Renal cortical epithelial cell (primary cell): ENCODE data around the gene SMPD2. TPM values are rescaled to one million over a fixed set of nuclear protein-coding genes. Genes with fewer than 3 reads are reported as not detected.

ENCODE experiments used
- DNase-seq: peaks from one replicate; pipeline ENCODE4 v3.0.0-alpha.2; 2011; ENCODE audit warnings: low read depth
- total RNA-seq: library from RNA; depleted of rRNA; stranded (reverse); fragments of >200 nt; gene quantifications from 2 replicates; pipeline ENCODE4 v1.2.3, GENCODE V29; 2014

SMPD2 gene, protein sequence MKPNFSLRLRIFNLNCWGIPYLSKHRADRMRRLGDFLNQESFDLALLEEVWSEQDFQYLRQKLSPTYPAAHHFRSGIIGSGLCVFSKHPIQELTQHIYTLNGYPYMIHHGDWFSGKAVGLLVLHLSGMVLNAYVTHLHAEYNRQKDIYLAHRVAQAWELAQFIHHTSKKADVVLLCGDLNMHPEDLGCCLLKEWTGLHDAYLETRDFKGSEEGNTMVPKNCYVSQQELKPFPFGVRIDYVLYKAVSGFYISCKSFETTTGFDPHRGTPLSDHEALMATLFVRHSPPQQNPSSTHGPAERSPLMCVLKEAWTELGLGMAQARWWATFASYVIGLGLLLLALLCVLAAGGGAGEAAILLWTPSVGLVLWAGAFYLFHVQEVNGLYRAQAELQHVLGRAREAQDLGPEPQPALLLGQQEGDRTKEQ
- 17.0 and 17.7 TPM in 2 replicates for total RNA-seq

DNA sequence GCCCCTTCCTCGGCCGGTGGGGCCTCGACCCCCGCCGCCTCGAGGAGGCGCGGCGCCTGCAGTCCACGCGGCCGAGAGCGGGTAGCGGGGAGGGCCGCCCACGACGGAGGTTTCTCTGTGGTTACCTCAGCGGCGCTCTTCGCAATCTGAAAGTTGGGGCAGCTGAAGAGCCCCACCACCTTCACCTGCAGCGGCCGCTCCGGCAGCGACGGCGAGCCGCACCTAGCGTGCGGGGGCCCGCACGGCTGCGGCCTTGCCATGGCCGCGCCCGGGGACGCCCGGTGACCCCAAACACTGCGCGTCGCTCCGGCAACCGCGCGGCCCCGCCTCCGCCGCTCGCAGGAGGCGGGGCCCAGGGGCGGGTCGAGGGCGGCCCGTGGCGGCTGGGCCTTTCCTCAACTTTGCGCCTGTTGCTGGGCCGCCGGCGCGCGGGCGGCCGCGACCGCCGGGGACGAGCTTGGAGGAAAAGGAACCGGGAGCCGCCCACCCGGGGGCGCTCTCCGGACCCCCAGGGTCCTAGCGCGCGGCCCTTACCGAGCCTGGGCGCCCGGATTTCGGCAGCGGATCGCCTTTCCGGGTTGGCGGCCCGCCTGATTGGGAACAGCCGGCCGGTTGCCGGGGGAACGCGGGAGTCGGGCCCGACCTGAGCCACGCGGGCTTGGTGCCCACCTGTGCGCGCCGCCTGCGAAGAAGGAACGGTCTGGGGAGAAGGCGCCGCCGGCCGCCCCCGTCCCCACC, at the start of gene SMPD2, which contains the start of gene PPIL6:
SMPD2 (plus strand) TSS at position 394 of the 738 bp plus-strand sequence. CDS start 398 bp downstream, outside the sequence.
PPIL6 (minus strand) TSS at position 298 of the 738 bp plus-strand sequence; CDS start at position 260, 38 bp downstream.
- peak; percentile 59 for DNase-seq

DNA sequence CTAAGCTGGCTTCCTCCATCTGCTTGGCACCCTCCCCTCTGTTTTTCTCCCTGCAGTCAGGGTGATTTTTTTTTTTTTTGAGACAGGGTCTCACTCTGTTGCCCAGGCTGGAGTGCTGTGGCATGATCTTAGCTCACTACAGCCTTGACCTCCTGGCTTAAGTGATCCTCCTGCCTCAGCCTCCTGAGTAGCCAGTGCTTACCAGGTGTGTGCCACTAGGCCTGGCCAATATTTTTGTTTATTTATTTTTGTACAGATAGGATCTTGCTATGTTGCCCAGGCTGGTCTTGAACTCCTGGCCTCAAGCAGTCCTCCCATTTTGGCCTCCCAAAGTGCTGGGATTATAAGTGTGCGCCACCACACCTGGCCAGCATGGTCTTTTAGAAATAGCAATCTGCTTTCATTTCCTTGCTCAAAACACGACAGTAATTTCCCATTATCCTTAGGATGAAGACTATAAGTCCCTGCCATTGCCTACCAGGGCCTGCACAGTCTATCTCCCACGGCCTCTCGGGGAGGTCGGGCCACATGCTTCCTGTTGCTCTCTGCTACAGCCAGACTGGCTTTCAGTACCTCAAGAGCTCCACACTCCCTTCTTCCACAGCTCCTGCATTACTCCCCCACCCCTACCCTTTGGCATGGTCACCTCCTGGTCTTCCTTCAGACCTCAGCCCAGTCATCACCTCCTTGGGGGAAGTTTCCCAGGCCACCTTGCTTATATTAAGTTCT, 47.2 kb upstream of the SMPD2 start:
- no peak for DNase-seq

DNA sequence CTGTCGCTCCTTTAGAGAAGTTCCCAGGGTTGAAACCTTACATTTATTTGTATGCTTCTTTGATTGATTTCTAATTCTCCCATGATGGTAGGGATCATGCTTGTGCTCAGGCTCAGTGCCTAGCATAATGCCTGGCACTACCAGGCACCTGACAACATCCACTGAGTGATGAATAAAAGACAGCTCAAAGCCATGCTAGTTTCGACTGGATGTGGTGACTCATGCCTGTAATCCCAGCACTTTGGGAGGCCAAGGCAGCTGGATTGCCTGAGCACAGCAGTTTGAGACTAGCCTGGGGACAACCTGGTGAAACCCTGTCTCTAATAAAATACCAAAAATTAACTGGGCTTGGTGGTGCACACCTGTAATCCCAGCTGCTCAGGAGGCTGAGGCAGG, 46.6 kb upstream of the SMPD2 start:
- peak; percentile 73 for DNase-seq

DNA sequence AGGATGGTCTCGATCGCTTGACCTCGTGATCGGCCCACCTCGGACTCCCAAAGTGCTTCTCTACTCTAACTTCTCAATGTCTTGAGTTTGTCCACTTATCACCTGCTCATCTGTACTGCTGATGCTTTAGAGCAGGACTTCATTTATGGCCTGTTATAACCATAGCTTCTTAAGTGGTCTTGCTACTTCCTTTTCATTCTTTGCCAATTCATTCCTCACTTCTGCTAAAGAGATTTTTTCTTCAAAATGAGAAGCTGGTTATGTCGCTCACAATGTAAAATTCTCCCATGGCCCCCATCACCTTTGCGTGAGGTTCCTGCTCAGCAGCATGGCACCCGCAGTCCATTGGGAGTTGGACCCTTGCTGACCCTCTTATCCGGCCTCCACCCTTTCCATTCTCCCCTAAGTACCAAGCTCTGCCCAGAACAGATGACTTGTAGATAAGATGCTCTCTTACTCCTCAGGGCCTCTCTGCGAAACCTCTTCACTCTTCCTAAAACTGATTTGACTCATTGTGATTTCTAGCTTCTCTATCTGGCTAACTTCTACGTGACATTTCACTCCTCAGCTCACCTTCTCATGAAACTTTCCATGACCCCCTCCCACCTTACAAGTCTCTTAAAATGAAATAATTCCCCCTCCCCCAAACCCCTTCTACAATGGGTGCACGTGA, 44.3 kb upstream of the SMPD2 start:
- DNase-seq, result no peak

DNA sequence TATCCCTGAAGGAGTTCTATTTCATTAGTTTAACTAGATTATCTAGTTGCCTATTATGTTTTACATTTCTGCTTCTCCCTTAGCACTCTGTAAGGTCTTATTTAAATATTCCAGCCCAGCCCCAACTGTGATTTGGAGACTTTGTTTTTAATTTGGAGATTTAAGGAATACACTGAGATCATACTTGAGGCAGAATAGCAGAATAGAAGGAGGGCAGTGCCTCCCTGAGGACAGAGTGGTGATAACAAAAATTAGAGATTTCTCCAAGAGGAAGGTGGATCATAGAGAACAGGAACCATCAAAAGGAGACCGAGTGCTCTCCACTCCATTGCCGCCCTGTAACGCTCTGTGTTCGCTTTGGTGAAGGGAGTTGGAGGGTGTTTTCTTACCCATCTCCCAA, 43.5 kb upstream of the SMPD2 start:
- DNase-seq, result no peak

DNA sequence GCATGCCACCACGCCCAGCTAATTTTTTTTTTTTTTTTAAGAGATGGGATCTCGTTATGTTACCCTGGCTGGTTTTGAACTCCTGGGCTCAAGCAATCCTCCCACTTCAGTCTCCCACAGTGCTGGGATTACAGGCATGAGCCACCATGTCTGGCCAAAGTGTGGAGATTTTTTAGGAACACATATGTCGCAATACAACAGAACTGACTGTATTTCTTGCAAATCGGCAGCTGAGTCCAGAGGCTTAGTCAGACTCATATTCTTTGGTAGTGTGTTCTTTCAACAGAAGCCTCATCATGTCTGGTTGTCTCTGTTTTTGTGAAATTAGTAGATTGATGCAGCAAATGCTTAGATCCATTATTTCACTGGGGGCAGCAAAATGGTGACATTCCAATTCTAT, 34.3 kb upstream of the SMPD2 start:
- DNase-seq, result peak; percentile 56

DNA sequence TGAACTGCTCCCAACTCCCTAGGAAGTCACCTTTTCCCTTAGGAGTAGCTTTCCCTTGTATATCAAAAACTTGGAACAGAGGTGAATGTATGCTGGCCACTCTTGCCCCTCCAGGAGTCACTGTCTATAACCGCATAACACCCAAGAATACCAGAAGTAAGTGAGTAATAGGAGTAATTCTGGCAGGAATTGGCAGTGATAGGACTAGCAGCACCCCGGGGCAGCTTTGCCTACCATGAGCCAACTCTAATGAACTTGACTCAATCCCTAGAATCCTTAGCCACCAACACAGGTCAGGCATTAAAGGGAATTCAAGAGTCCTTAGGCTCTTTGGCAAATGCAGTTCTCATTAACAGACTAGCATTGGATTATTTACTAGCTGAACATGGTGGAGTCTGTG, 29.5 kb upstream of the SMPD2 start:
- DNase-seq, result peak; percentile 31

DNA sequence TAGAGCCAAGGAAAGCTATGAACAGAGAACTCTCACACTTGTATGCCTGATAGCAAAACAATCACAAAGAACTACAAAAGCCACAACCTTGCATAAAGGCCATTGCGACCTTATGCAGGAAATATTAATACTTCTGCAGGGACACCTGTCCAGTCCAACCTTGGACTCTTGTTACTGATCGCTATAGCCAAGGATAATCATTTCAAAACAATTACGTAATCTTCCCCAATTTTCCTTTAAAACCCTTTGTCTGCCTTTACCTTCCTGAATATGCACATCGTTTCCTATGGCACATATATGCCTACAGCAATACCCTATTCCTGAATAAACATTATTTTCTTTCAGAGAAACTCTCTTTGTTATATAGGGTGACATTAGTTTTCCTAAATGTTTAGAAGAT, 22.9 kb upstream of the SMPD2 start:
- no peak for DNase-seq

DNA sequence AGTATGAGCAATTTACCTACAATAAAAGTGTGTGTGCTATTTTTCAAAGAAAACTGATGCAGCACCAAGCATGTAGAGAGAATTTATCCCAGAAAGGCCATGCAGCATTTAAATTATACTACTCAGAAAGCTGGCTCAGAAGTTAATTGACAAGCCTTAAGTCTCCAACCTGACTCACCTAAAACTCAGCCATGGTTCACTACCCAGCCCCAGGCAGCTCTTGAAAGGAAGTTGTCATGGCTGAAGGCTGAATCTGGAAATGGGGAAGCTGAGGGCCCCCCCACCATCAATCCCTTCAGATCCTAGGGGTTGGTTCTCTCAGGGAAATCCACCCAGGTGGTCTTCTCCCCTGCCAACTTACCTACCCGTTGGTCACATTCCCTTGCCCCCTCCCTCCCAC, 19.8 kb upstream of the SMPD2 start:
- DNase-seq, result peak; percentile 93

DNA sequence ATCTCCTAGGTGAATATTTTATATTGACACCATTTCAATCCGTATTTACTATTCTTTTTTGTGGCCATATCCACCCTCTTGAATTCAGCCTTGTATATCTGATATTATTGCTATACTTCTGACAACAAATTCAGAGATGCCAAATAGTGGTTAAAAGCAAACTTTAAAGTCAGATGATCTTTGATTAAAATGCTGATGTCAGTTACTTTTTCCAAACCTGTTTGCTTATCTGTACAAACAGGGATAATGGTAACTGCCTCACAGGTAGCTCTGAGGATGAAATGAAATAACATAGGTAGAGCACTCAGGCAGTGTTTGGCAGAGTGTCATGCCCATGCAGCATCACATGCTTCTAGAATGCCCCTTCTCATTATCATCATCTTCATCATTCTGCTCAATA, 19.3 kb upstream of the SMPD2 start:
- no peak for DNase-seq

DNA sequence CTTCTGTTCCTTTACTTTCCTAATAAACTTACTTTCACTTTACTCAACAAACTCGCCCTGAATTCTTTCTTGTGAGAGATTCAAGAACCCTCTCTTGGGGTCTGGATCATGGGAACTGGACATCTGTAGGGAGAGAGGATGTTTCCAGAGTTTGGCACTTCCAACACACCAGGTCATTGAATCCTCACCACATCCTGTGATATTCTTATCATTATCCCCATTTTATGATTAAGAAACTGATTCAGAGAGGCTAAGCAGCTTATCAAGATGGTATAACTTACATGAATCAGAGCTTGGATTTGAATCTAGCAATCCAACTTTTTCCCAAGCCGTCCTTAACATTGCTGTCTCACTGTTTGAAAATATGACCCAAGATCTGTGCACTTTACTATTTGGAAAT, 15.6 kb upstream of the SMPD2 start:
- DNase-seq, result no peak

DNA sequence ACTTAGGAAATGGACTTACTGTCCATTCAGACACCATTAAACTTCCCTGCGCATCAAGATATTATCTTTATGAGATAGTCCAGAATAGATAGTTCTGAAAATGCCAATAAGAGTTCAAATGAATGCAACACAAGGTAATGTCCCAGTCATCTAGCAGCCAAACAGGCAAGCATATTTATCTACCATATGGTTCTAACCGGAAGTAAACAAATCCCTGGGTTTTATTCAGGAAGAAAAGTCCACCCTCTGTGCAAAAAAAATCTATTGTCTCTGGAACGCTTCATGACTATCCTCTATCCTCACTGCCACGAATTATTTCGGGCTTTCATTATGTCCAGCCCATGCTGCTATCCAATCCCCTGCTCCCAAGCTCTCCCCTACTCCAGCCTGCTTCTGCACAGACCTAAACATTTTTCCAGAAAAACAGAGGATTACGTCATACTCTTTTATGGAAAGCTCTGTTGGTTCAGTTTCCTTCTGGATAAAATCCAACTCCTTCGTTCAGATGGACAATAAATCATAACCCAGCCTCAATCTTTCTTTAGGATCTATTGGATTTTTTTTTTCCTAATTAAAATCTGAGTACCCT, 11.5 kb upstream of the SMPD2 start:
- DNase-seq, result no peak

DNA sequence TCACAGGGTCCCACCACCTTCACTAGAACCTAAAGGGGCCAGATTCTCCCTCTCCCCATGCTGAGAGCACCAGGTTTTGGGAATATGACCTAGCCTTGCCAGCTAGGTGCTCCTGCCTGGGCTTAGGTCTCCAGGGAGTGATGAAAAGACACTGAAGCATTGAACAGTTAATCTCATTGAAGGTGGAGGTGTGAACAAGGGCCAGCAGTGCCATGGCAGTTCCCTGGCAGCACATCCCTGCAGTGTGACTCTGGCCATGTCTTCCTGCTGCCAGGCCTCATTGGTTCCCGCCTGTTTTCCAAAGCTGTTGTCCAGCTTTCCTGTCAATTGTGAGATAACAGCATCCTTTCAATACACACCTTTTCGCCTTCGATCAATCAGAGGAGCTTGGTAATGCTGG, 11.0 kb upstream of the SMPD2 start:
- DNase-seq, result no peak

DNA sequence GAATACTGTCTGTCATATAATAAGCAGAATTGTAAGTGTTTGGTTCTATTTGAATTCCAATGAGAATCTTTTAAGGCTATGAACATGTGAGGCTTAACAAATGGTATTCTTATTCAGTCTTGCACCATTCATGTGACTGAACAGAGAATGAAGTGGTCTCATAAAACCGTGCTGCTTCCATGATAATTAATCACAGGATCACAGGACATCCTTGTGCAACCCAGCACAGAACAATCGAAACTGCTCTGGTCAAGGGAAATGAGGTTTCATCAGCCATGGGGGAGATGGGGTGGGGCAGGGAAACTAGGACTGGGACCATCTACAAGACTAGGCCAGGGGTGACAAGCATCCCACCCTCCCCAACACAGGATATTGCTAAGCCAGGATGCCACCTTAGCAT, 6.1 kb upstream of the SMPD2 start:
- DNase-seq, result peak; percentile 58

DNA sequence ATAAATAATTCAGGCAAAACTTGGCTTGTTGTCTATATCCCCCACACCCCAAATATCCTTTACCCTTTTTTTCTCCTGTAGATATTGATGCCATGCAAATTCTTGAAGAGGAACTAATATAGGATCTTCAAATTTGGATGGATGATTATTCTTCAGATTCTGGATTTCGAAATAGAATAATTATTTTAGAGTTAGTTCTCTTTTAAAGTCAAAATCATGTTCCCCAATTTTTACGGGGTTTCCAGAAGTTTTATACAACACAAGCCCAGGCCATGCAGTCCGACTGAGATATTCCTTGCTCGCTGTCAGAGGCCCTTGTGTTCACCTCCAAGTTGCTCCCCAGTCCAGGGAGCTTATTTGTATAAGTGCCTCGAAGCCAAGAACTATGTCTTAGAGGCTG, 4.5 kb upstream of the SMPD2 start:
- no peak for DNase-seq

DNA sequence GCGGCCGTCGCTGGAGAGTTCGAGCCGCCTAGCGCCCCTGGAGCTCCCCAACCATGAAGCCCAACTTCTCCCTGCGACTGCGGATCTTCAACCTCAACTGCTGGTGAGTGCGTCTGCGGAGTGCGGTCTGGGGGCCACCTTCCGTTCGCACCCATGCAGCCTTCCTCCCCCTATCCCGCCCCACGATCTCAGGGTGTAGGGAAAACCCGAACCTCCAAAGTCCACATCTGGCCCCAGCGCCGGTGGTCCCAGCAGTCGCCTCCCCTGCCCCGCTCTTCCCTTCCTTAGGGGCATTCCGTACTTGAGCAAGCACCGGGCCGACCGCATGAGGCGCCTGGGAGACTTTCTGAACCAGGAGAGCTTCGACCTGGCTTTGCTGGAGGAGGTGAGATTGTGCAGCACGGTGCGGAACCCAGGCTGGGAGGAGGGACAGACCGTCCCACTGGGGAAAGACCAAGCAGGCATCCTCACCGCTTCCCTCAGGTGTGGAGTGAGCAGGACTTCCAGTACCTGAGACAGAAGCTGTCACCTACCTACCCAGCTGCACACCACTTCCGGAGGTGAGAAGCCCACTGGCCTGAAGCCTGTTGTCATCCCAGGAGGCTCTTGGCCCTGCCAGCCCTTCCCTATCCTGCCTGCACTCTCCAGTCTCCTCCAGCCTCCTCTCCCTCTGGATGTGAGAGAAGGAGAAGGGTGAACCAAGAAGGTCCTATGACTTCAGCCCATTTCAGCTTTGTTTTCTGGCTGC, 719 bp downstream of the SMPD2 start:
- DNase-seq, result peak; percentile 44

DNA sequence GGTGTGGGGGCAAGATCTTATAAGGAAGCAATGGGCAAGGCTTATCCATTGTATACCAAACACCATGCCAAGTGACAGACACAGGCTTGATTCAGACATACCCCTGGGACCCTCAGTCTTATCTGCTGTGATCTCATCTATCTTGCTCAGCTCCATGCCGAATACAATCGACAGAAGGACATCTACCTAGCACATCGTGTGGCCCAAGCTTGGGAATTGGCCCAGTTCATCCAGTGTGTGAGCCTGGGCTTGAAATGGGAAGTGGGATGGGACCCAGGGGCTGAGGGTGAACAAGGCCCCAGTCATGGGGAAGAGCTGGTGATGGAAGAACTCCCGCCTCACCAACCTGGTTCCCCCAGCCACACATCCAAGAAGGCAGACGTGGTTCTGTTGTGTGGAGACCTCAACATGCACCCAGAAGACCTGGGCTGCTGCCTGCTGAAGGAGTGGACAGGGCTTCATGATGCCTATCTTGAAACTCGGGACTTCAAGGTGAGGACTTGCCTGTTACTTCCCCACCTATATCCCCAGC, 1.9 kb downstream of the SMPD2 start:
- no peak for DNase-seq

DNA sequence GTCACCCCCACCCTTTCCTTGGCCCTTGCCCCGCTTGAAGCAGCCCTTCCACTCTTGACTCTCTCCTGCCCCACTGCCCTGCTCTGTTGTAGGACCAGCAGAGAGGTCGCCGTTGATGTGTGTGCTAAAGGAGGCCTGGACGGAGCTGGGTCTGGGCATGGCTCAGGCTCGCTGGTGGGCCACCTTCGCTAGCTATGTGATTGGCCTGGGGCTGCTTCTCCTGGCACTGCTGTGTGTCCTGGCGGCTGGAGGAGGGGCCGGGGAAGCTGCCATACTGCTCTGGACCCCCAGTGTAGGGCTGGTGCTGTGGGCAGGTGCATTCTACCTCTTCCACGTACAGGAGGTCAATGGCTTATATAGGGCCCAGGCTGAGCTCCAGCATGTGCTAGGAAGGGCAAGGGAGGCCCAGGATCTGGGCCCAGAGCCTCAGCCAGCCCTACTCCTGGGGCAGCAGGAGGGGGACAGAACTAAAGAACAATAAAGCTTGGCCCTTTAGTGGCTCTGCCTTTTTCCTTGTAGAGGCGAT, 3.0 kb downstream of the SMPD2 start:
- DNase-seq, result no peak

DNA sequence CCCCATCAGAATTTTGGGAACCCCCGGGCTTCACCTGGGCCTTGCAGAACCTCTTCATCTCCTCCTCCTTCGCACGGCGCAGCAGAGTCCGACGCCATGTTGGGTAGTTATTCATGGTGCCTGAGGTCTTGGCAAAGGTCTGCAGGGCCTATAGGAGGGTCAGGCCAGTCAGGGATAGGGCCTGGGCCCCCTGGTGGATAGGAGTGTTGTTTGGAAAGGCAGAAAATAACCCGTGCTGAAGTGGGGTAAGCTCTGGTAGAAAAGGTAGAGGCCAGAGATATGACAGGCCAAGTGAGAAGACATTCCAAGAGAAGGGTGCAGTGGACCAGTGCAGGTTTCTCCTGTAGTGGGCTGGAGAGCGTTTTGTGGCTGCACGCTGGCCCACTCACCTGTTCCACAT, 4.9 kb downstream of the SMPD2 start:
- DNase-seq, result no peak

DNA sequence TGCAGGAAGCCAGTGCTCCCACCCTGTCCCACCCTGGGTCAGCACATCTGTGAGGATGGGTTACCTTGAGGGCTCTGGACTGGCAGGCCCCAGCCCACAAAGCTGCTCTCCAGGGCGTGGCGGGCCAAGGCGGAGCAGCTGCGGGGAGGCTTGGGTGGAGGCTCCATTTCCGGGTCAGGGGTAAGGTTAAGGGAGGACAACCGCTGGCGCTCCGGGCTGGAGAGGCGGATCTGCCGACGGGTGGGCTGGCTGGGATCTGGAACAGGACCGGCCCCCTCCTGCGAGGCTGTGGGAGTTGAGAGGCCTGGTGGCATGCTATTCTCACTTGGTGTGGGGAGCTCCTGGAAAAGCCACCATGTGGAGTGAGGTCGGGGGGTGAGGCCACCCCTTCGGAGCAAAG, 5.5 kb downstream of the SMPD2 start:
- DNase-seq, result no peak
